Stimulated activated naive CD8-positive, alpha-beta T cell treated with anti-CD3 and anti-CD28 coated beads, Interleukin-15, Interleukin-2, amounts not matched to agents 100 ng/mL and 50 ng/mL, for 24 hours (primary cell): Measurements from ENCODE around the gene ANKRD65.
"Not testable (repeated sequence)": the region's sequence is repeated elsewhere in the genome, so short reads cannot be mapped to it uniquely, and the experiment has no call there.

Experiments
- H3K27ac Mint-ChIP-seq: one replicate; pipeline ENCODE4 v1.8.0; 2021; ENCODE audit warnings: mild to moderate bottlenecking, mixed read lengths
- H3K27me3 Mint-ChIP-seq: one replicate; pipeline ENCODE4 v1.8.0; 2021; ENCODE audit warnings: mixed read lengths
- H3K36me3 Mint-ChIP-seq: one replicate; pipeline ENCODE4 v1.8.0; 2021; ENCODE audit warnings: low read depth, mixed read lengths
- H3K4me1 Mint-ChIP-seq: one replicate; pipeline ENCODE4 v1.8.0; 2021; ENCODE audit warnings: low read depth, mixed read lengths
- H3K4me3 Mint-ChIP-seq: one replicate; pipeline ENCODE4 v1.8.0; 2021; ENCODE audit warnings: mild to moderate bottlenecking, mixed read lengths
- H3K9me3 Mint-ChIP-seq: one replicate; pipeline ENCODE4 v1.8.0; 2021; ENCODE audit warnings: mixed read lengths

Gene ANKRD65

DNA sequence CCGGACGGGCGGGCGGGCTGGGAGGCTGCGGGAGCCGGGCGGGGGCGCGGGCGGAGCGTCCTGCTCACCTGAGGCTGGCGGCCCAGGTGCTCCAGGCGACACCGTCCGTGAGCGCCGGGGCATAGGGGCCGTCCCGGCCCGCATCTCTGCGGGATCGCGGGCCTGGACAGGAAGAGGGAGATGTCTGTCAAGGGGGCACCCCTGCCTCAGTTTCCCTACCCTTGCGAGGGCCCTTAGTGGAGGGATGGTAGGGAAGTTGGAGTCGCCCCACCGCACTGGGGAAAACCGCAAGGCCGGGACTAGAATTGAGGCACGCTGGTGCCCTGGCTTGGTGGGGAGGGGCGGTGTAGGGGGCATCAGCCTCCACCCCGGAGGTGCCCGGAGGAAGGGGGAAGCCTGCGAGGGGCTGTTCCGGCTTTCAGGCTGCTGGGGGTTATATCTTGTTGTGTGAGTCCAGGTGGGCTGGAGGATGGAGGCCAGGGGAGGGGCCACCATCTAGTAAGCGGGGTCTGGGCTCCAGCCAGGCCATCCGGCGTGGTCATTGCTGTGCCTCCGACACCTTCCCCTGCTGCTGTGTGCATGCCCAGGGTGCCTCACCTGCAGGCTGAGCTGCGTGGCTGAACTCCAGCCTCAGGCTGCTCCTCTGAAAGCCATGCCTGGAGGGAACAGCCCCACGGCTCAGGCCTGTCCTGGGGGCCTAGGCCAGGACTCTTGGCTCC, 15.0 kb upstream of the ANKRD65 start:
- Mint-ChIP-seq H3K4me3 (peak overlapping the region; percentile 49), H3K27ac (no peak overlapping the region), H3K27me3 (peaks cover 8% of the 10 kb centered on the region), H3K36me3 (no peaks in the 10 kb centered on the region), H3K9me3 (no peaks in the 10 kb centered on the region), H3K4me1 (peaks cover 20% of the 10 kb centered on the region)

DNA sequence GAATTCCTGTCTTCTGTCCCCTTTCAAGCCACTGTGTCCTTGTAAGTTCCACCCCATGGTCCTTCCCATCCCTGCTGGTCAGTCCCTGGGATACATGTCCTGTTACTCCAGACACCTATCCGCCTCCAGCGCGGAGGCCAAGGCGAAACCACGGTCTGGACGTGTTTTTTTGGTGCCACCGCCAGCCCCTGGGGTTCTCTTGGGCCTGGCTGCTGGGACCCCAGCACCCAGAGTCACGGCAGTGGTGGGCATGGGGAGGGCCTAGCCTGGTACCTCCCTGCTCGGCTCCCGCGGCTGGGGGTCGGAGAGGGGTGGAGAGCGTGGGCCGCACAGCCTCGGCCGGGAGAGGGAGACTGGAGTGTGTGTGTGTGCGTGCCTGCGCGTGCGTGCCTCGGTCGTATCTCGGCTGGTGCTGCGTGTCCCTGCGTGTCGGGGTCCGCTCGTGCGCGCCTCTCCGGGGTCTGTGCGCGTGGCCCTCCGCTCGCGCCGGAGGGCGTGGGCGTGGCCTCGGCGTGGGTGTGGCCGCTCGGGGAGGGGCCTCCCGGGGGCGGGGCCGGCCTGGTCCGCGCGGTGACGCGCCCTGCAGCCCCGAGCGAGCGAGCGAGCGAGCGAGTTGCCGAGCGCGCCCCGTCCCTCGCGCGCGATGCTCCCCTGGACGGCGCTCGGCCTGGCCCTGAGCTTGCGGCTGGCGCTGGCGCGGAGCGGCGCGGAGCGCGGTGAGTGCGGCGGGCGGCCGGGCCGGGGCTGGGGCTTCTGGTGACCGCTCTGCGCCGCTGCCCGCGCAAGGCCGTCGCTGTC, 14.2 kb upstream of the ANKRD65 start, which contains the start of gene VWA1:
TSS of gene VWA1 (plus strand) at position 585 of the 798 bp plus-strand sequence. CDS start at position 644, 59 bp downstream.
- peaks cover 8% of the 10 kb centered on the region for H3K27me3 Mint-ChIP-seq
- peak within 1 kb of the TSS; percentile 65 for H3K27ac Mint-ChIP-seq
- no peaks in the 10 kb centered on the region for H3K36me3 Mint-ChIP-seq
- peaks cover 20% of the 10 kb centered on the region for H3K4me1 Mint-ChIP-seq
- H3K4me3 Mint-ChIP-seq = peak within 1 kb of the TSS; percentile 63
- H3K9me3 Mint-ChIP-seq = no peaks in the 10 kb centered on the region

DNA sequence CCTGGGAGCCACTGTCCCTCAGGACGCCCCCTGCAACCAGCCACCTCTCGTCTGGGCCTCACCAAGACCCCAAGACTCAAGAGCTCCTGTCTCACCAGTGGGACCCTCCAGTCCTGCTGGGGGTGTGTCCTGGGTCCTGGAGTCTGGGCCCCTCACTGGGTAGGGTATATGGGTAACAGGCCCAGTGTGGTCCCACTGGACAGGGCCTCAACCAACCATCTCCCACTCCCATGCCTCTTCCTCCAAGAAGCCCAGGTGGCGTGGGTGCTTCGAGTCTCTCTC, 13.7 kb upstream of the ANKRD65 start:
- peaks cover 20% of the 10 kb centered on the region for H3K4me1 Mint-ChIP-seq
- H3K4me3 Mint-ChIP-seq = peak overlapping the region; percentile 63
- H3K9me3 Mint-ChIP-seq = no peaks in the 10 kb centered on the region
- H3K27ac Mint-ChIP-seq = peak overlapping the region; percentile 65
- peaks cover 12% of the 10 kb centered on the region for H3K27me3 Mint-ChIP-seq
- no peaks in the 10 kb centered on the region for H3K36me3 Mint-ChIP-seq

DNA sequence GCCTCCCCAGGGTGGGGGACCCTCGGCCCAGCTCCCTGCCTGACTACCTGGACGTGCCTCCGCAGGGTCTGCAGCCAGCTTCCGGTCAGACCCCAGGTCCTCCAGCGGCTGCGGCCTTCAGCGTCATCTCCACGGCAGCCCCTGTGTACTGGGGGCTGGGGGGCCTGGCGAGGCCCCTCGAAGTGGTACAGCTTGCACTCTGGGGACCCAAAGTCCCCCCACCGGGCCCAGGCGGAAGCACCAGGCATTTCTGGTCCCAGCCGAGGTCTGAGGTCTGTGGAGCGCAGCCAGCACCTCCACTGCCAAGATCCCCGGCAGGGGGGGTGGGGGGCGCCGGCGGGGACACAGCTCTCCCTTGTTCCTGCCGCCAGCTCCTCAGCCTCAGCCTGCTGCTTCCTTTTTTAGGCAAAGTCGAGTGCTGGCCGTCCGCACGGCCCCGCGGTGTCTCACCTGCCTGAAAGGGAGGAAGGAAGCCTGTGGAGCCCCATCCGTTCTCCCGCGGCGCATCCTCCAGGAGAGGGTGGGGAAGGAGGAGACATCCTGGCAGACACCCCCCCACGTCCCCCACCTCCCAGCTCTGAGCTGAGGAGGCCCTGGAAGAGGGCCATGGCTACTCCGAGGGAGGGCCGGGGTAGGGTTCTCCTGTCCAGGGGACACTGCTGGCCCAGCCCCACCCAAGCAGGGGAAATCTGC, 13.2 kb upstream of the ANKRD65 start:
- Mint-ChIP-seq H3K4me1 (peaks cover 20% of the 10 kb centered on the region), H3K9me3 (no peaks in the 10 kb centered on the region), H3K36me3 (no peaks in the 10 kb centered on the region), H3K27me3 (peaks cover 17% of the 10 kb centered on the region), H3K27ac (no peak overlapping the region), H3K4me3 (no peak overlapping the region)

DNA sequence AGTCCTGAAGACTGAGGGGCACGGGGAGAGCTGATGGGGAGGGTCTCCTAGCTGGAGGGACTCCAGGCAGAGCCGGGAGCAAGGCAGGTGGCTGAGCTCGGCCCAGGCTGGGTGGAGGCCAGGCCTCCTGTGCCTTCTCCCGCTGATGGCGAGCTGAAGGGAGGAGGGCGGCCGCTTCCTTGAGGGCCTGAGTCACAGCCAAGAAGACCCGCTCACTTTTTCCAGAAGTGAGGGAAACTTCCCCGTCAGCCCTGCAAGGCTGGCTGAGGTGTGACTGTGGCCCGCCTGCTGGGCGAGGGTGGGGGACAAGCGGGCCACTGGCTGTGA, 12.7 kb upstream of the ANKRD65 start:
- Mint-ChIP-seq H3K36me3 (no peaks in the 10 kb centered on the region), H3K27ac (peak overlapping the region; percentile 55), H3K4me1 (peaks cover 20% of the 10 kb centered on the region), H3K9me3 (no peaks in the 10 kb centered on the region), H3K4me3 (peak overlapping the region; percentile 51), H3K27me3 (peaks cover 17% of the 10 kb centered on the region)

DNA sequence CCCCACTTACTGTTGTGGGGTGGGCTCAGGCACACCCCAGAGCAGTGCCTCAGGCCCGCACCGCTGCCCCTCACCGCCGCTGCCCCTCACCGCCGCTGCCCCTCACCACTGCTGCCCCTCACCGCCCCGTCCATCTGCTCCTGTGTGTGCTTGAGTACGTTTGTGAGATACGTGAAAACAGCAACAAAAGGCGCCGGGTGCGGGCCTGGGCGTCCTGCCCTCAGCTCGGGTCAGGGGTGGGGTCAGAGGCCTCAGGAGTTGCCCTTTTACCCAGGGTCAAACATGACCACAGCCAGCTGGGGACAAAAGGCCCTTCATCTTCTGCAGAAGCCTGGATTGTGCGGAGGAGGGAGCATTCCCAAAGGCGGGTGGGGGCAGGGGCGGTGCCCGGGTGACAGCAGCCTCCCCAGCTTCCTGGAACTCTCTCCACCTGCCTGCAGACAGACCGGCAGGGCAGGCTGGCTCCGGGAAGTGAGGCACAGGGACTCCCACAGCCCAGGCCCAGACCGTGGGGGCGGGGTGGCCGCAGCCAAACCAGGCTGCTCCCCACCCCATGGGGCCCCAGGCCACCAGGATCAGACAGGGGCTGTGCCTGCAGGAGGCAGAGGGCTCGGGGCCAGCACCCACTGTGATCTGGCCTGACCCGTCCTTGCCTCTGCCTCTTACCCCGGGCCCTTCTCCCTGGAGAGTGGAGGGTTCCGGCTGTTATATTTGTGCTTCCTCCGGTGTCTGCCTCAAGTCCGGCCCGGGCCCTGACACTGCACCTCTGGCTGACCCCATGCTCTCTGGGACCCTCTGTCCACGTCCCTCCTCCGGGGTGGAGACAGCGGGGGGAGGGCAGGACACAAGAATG, 12.1 kb upstream of the ANKRD65 start:
- Mint-ChIP-seq H3K36me3 (no peaks in the 10 kb centered on the region), H3K27me3 (peaks cover 21% of the 10 kb centered on the region), H3K4me3 (peak overlapping the region; percentile 51), H3K9me3 (no peaks in the 10 kb centered on the region), H3K27ac (peak overlapping the region; percentile 55), H3K4me1 (peaks cover 23% of the 10 kb centered on the region)

DNA sequence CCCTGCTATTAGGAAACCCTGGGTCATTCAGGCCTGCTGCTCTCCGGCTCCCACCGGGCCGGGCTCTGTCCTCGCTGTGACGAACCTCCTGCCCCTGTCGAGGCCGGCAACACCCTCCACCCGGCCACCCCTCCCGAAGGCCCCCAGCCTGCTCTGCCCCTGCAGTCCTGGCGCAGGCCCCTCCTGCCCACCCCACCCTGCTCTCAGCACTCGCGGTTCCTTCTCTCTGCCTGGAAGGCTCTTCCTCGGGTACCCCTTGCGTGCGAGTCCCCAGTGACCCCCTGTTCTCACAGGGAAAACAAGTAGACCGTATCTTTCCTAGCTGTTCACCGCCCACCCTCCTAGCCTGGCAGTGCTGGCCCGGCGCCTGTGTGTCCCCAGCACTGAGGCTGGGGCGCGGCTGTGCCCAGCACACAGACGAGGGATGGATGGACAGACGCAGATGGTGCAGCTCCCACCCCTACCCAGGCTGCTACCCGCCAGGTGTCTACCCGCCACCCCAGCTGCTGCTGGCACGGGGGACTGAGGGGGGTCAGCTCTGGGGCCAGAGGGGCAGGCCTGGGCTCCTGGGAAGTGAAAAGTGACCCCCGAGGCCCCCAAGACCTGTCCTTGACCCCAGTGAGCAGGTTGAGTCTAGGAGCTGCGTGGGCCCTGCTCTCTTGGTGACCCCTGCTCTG, 11.3 kb upstream of the ANKRD65 start:
- Mint-ChIP-seq H3K9me3 (no peaks in the 10 kb centered on the region), H3K4me1 (peaks cover 23% of the 10 kb centered on the region), H3K4me3 (no peak overlapping the region), H3K36me3 (no peaks in the 10 kb centered on the region), H3K27me3 (peaks cover 21% of the 10 kb centered on the region), H3K27ac (no peak overlapping the region)

DNA sequence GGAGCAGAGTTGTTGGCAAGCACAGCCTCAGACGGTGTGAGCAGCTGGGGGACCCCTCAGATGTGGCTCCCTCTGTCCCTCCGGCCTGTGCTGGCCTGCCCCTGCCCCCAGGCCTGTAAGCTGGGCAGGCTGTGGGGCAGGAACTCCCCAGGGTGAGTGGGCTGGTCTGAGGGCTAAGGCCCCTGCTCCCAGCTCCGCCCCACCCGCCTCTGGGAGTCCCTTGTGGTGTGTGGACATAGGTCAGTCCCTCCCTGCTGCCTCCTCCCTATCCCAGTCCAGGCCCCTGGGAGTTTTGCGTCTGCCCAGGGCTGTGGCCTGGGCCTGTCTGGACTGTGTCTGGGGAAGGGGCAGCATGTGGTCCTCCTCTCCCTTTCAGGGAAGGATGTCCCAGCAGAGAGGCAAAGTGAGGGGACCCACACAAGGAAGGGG, 10.8 kb upstream of the ANKRD65 start:
- Mint-ChIP-seq H3K4me1 (peaks cover 23% of the 10 kb centered on the region), H3K4me3 (no peak overlapping the region), H3K27me3 (peaks cover 21% of the 10 kb centered on the region), H3K9me3 (no peaks in the 10 kb centered on the region), H3K36me3 (no peaks in the 10 kb centered on the region), H3K27ac (no peak overlapping the region)

DNA sequence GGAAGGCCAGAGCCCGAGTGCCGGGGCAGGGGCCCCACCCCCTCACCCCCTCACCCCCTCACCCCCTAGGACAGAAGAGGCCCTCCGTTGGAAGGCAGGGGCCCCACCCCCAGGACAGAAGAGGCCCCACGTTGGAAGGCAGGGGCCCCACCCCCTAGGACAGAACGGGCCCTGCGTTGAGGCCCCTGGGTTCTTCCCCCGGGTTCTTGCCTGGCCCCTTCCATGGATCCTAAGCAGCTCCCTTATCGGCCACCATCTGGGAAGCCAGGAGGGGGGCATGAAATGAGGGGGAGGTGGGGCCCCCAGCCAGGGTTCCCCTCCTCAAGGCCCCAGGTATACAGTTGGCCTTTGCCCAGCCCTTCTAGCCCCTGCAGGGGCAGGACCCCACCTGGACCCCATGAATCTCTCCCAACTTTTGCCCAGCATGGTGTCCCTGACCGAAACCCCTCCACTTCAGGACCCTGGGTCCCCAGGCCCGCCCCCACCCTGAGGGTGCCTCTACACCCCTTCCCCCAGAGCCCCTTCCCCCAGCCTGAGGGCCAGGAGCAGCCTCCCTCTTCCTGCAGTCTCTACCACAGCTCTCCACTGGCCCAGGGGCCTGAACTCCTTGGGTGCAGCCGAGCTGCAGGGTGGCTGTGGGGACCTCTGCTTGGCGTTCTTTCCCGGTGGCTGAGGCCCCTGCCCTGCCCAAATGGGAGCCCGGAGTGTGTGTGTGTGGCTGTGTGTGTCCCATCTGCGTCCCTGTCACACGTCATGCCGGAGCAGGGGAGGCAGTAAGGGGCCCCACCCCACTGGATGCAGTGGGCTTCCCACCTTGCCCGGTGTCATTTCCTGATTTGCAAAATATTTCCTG, 10.1 kb upstream of the ANKRD65 start:
- H3K4me3 Mint-ChIP-seq = no peak overlapping the region
- no peaks in the 10 kb centered on the region for H3K9me3 Mint-ChIP-seq
- H3K4me1 Mint-ChIP-seq = peaks cover 22% of the 10 kb centered on the region
- no peaks in the 10 kb centered on the region for H3K36me3 Mint-ChIP-seq
- peaks cover 18% of the 10 kb centered on the region for H3K27me3 Mint-ChIP-seq
- no peak overlapping the region for H3K27ac Mint-ChIP-seq

DNA sequence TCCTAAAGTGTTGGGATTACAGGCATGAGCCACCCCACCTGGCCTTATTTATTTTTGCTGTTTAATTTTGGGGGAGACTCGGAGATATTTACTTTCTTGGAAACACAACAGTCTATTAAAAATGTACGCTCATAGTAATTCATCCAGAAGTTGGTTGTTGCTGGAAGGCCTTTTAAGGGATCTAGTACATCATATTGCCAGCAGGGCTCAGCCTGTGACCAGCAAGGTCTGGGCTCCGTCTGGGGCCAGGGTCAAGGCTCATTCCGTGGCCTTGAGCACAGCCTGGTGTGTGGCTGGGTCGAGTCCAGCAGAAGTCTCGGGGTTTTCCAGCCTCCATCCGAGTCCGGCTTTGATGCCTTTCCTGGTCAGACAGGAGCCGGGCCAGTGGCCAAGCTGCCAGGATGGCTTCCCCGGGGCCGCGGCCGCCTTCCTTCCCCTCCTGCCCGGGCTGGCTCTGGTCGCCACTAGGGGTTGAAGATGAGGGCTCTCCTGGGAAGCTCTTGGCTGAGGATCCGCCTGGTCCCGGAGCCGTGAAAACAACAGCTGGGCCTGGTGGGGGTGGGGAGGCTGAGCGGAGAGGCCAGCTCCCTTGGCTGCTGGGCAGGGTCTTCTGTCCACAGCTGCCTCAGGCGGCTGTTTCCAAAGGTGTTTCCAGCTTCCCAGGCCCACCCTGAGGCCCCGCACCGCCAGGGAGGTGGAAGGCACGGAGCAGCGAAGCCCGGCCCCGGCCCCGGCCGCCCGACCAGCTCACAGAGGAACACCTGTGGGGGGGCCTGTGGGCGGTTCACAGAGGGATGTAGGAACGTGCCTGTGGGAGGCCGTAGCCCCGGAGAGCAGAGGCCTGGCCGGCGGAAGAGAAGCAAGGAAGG, 9.3 kb upstream of the ANKRD65 start:
- Mint-ChIP-seq H3K9me3 (no peaks in the 10 kb centered on the region), H3K27me3 (peaks cover 18% of the 10 kb centered on the region), H3K36me3 (no peaks in the 10 kb centered on the region), H3K27ac (no peak overlapping the region), H3K4me1 (peaks cover 20% of the 10 kb centered on the region), H3K4me3 (no peak overlapping the region)

DNA sequence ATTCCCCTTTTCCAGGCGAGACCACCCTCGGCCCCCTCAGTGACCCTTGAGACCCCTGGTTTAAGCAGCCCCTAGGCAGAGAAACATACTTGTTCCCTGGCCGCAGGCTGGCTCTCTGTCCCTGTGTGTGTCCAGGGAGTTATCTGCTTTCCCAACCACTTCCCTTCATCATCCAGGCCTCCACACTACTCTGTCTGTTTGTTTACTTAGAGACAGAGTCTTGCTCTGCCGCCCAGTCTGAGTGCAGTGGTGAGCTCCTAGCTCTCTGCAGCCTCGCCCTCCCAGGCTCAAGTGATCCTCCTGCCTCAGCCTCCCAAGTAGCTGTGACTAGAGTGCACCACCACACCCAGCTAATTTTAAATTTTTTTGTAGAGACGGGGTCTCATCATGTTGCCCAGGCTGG, 8.6 kb upstream of the ANKRD65 start:
- no peaks in the 10 kb centered on the region for H3K36me3 Mint-ChIP-seq
- peaks cover 14% of the 10 kb centered on the region for H3K4me1 Mint-ChIP-seq
- H3K4me3 Mint-ChIP-seq = no peak overlapping the region
- H3K27ac Mint-ChIP-seq = no peak overlapping the region
- H3K9me3 Mint-ChIP-seq = no peaks in the 10 kb centered on the region
- peaks cover 16% of the 10 kb centered on the region for H3K27me3 Mint-ChIP-seq

DNA sequence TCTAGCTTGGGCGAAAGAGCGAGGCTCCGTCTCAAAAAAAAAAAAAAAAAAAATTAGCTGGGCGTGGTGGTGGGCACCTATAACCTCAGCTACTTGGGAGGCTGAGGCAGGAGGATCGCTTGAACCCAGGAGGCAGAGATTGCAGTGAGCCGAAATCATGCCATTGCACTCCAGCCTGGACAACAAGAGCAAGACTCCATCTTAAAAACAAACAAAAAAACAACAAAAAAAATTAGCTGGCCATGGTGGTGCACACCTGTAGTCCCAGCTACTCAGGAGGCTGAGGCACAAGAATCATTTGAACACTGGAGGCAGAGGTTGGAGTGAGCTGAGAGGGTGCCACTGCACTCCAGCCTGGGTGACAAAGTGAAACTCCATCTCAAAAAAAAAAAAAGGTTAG, 7.9 kb upstream of the ANKRD65 start:
- H3K9me3 Mint-ChIP-seq, H3K36me3 Mint-ChIP-seq, H3K4me3 Mint-ChIP-seq, H3K4me1 Mint-ChIP-seq, H3K27ac Mint-ChIP-seq: not testable (repeated sequence)
- peaks cover 16% of the 10 kb centered on the region for H3K27me3 Mint-ChIP-seq

DNA sequence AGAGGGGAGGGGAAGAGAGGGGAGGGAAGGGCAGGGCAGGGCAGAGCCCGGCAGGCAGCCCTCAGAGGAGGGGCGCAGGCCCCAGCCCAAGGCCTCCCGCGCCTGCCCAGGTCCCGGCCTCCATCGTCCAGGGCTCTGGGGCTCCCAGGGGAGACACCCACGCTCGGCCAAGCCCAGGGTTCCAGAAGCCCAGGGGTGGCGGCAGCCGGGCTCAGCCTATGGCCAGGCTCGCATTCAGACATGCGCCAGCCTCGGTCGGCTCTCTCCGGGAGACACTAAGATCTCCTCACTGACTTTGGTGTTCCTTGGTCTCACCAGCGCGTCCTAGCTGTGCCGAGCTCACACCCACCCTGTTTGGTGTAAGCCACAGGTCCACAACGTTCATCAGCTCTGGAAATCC, 7.1 kb upstream of the ANKRD65 start:
- H3K27me3 Mint-ChIP-seq = peaks cover 17% of the 10 kb centered on the region
- no peaks in the 10 kb centered on the region for H3K9me3 Mint-ChIP-seq
- H3K4me3 Mint-ChIP-seq = peak overlapping the region; percentile 11
- H3K36me3 Mint-ChIP-seq = no peaks in the 10 kb centered on the region
- peaks cover 5% of the 10 kb centered on the region for H3K4me1 Mint-ChIP-seq
- no peak overlapping the region for H3K27ac Mint-ChIP-seq
